GM18508 (cell line): ENCODE data around the gene LHX6.

Experiments
- ATAC-seq: cut with Tn5 transposase; IDR thresholded peaks from one replicate; pipeline ENCODE4 v1.9.1; 2021; ENCODE audit warnings: moderate number of reproducible peaks; ENCODE audit not compliant: insufficient read depth, unreplicated experiment

LHX6 gene

GRCh38 chr9:122236681-122237080 lies 7.9 kb upstream of the LHX6 start:
- no peak for ATAC-seq

GRCh38 chr9:122234022-122234748 lies 5.4 kb upstream of the LHX6 start:
- no peak for ATAC-seq

- no peak for ATAC-seq
Measured at GRCh38 chr9:122232796-122233306, 4.1 kb upstream of the LHX6 start.

- ATAC-seq: no peak
Measured at GRCh38 chr9:122229485-122229837, 704 bp upstream of the LHX6 start.

- ATAC-seq: no peak
Measured at GRCh38 chr9:122228191-122228567, 578 bp downstream of the LHX6 start.

- ATAC-seq: no peak
Measured at GRCh38 chr9:122227575-122227900, 1.2 kb downstream of the LHX6 start.

GRCh38 chr9:122226758-122227574 lies 1.8 kb downstream of the LHX6 start:
- no peak for ATAC-seq

GRCh38 chr9:122226142-122226757 lies 2.5 kb downstream of the LHX6 start:
- no peak for ATAC-seq

- no peak for ATAC-seq
Measured at GRCh38 chr9:122225312-122226141, 3.2 kb downstream of the LHX6 start.

- ATAC-seq: no peak
Measured at GRCh38 chr9:122223435-122223834, 5.3 kb downstream of the LHX6 start.

GRCh38 chr9:122222791-122223190 lies 6.0 kb downstream of the LHX6 start:
- no peak for ATAC-seq

GRCh38 chr9:122221183-122221811 lies 7.5 kb downstream of the LHX6 start:
- ATAC-seq: no peak

GRCh38 chr9:122220673-122221182 lies 8.0 kb downstream of the LHX6 start:
- ATAC-seq: no peak

GRCh38 chr9:122219856-122220672 lies 8.7 kb downstream of the LHX6 start:
- ATAC-seq: no peak

- ATAC-seq: no peak
Measured at GRCh38 chr9:122218935-122219855, 9.6 kb downstream of the LHX6 start.

GRCh38 chr9:122218071-122218934 lies 10.5 kb downstream of the LHX6 start:
- ATAC-seq: no peak

- ATAC-seq: no peak
Measured at GRCh38 chr9:122217640-122218039, 11.1 kb downstream of the LHX6 start.
